Spleen (tissue), 7 donors: ENCODE measurements around the gene BBS9.

Source experiments
- POLR2A ChIP-seq, 3 donors: fragments of 450-650 bp; IDR thresholded peaks; one replicate each; pipeline ENCODE4 v1.5.1; 2017; ENCODE audit warnings: antibody characterized with exemption in 3 of 3, mild to moderate bottlenecking in 1 of 3
- TF ChIP-seq, protein P1 (sequence below), 11 experiments: fragments of 200-600 bp in 7 of 11; fragments of 450-650 bp in 4 of 11; sonication (generic) in 4 of 11; IDR thresholded peaks in 8 of 11; conservative IDR thresholded peaks in 3 of 11; 1 replicate in 7 of 11; 2 replicates in 4 of 11; pipeline versions ENCODE4 v1.4.0 to v1.8.0; 2016 to 2021; ENCODE audit warnings: antibody characterized with exemption in 11 of 11, inconsistent platforms in 4 of 11, mild to moderate bottlenecking in 1 of 11
- donor health status: DM: no; HTN: no; CAD: no; lungs with moderate emphysema.
- donor health status: DM: no; HTN: no; CAD: no.
- donor health status: DM: no; HTN: no; CAD: no.

GRCh38 chr7:33310546-33310945, 181.2 kb downstream of the BBS9 start:
- TF ChIP-seq, protein P1, sequence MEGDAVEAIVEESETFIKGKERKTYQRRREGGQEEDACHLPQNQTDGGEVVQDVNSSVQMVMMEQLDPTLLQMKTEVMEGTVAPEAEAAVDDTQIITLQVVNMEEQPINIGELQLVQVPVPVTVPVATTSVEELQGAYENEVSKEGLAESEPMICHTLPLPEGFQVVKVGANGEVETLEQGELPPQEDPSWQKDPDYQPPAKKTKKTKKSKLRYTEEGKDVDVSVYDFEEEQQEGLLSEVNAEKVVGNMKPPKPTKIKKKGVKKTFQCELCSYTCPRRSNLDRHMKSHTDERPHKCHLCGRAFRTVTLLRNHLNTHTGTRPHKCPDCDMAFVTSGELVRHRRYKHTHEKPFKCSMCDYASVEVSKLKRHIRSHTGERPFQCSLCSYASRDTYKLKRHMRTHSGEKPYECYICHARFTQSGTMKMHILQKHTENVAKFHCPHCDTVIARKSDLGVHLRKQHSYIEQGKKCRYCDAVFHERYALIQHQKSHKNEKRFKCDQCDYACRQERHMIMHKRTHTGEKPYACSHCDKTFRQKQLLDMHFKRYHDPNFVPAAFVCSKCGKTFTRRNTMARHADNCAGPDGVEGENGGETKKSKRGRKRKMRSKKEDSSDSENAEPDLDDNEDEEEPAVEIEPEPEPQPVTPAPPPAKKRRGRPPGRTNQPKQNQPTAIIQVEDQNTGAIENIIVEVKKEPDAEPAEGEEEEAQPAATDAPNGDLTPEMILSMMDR (IDR thresholded peaks at IDR 0.05 in 8 of 11, conservative IDR thresholded peaks at IDR 0.05 in 3 of 11): no peak
- no peak for TF ChIP-seq POLR2A (IDR thresholded peaks at IDR 0.05)
